Measurements from ENCODE around the gene VIL1.

VIL1 gene

GRCh38 chr2:218418717-218419458 lies at the start of gene VIL1:
TSS of gene VIL1 (plus strand) at chr2:218419123. CDS start at chr2:218423779, 4,656 bp downstream.
- peak within 1 kb of the TSS; percentile 75 to 77 for H3K4me3 ChIP-seq (ENCODE audit: low read length in 2 of 2)
- H3K9ac ChIP-seq (ENCODE audit: low read depth in 1 of 2, low read length in 2 of 2): peak within 1 kb of the TSS; percentile 77 to 91
- H3K4me1 ChIP-seq (ENCODE audit: control insufficient read depth in 2 of 2, insufficient read depth in 2 of 2, low read length in 2 of 2): peaks cover 16 to 17% of the 10 kb centered on the region in 2 donors
- peak within 1 kb of the TSS; percentile 83 to 88 for H3K27ac ChIP-seq (ENCODE audit: low read depth in 2 of 2, low read length in 2 of 2)
- no peaks in the 10 kb centered on the region for H3K36me3 ChIP-seq (ENCODE audit: control insufficient read depth in 2 of 2, insufficient read depth in 2 of 2, low read length in 2 of 2)
- no peaks in the 10 kb centered on the region for H3K27me3 ChIP-seq (ENCODE audit: control insufficient read depth in 2 of 2, insufficient read depth in 2 of 2, low read length in 2 of 2)
- no peaks in the 10 kb centered on the region for H3K9me3 ChIP-seq (ENCODE audit: control insufficient read depth in 2 of 2, low read length in 2 of 2)

DNA sequence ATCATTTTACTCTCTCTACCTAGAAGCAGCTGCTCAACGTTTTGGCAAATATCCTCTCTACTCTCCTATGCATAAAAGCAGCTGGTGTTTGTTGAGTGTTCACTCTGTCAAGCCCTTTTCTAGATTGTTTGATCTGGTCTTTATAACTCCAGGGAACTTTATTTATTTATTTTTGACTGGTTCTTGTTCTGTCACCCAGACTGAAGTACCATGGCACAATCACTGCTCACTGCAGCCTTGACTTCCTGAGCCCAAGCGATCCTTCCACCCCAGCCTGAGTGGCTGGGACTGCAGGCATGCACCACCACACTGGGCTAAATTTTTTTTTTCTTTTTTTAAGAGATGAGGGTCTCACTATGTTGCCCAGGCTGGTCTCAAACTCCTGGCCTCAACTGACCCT lies 49.6 kb upstream of the VIL1 start:
- Histone ChIP-seq H3K27ac (ENCODE audit: low read depth in 2 of 2, low read length in 2 of 2) (peak overlapping the region; percentile 55 to 56), H3K4me3 (ENCODE audit: low read length in 2 of 2) (no peak overlapping the region), H3K36me3 (ENCODE audit: control insufficient read depth in 2 of 2, insufficient read depth in 2 of 2, low read length in 2 of 2) (no peaks in the 10 kb centered on the region), H3K9me3 (ENCODE audit: control insufficient read depth in 2 of 2, low read length in 2 of 2) (peaks cover 0 to 2% of the 10 kb centered on the region in 2 donors), H3K9ac (ENCODE audit: low read depth in 1 of 2, low read length in 2 of 2) (no peak overlapping the region), H3K27me3 (ENCODE audit: control insufficient read depth in 2 of 2, insufficient read depth in 2 of 2, low read length in 2 of 2) (no peaks in the 10 kb centered on the region), H3K4me1 (ENCODE audit: control insufficient read depth in 2 of 2, insufficient read depth in 2 of 2, low read length in 2 of 2) (peaks cover 9 to 13% of the 10 kb centered on the region in 2 donors)

- Histone ChIP-seq H3K27ac (ENCODE audit: low read depth in 2 of 2, low read length in 2 of 2) (peak overlapping the region in 1 of 2 donors; percentile 58), H3K9me3 (ENCODE audit: control insufficient read depth in 2 of 2, low read length in 2 of 2) (peaks cover 0 to 2% of the 10 kb centered on the region in 2 donors), H3K4me3 (ENCODE audit: low read length in 2 of 2) (no peak overlapping the region), H3K4me1 (ENCODE audit: control insufficient read depth in 2 of 2, insufficient read depth in 2 of 2, low read length in 2 of 2) (peaks cover 9 to 13% of the 10 kb centered on the region in 2 donors), H3K9ac (ENCODE audit: low read depth in 1 of 2, low read length in 2 of 2) (no peak overlapping the region), H3K36me3 (ENCODE audit: control insufficient read depth in 2 of 2, insufficient read depth in 2 of 2, low read length in 2 of 2) (no peaks in the 10 kb centered on the region), H3K27me3 (ENCODE audit: control insufficient read depth in 2 of 2, insufficient read depth in 2 of 2, low read length in 2 of 2) (no peaks in the 10 kb centered on the region)
Measured at GRCh38 chr2:218370410-218371063, 48.4 kb upstream of the VIL1 start.

GRCh38 chr2:218371983-218372350 lies 47.0 kb upstream of the VIL1 start:
- Histone ChIP-seq H3K9ac (ENCODE audit: low read depth in 1 of 2, low read length in 2 of 2) (no peak overlapping the region), H3K36me3 (ENCODE audit: control insufficient read depth in 2 of 2, insufficient read depth in 2 of 2, low read length in 2 of 2) (no peaks in the 10 kb centered on the region), H3K27me3 (ENCODE audit: control insufficient read depth in 2 of 2, insufficient read depth in 2 of 2, low read length in 2 of 2) (no peaks in the 10 kb centered on the region), H3K9me3 (ENCODE audit: control insufficient read depth in 2 of 2, low read length in 2 of 2) (no peaks in the 10 kb centered on the region), H3K4me1 (ENCODE audit: control insufficient read depth in 2 of 2, insufficient read depth in 2 of 2, low read length in 2 of 2) (peaks cover 9 to 12% of the 10 kb centered on the region in 2 donors), H3K4me3 (ENCODE audit: low read length in 2 of 2) (no peak overlapping the region), H3K27ac (ENCODE audit: low read depth in 2 of 2, low read length in 2 of 2) (no peak overlapping the region)

DNA sequence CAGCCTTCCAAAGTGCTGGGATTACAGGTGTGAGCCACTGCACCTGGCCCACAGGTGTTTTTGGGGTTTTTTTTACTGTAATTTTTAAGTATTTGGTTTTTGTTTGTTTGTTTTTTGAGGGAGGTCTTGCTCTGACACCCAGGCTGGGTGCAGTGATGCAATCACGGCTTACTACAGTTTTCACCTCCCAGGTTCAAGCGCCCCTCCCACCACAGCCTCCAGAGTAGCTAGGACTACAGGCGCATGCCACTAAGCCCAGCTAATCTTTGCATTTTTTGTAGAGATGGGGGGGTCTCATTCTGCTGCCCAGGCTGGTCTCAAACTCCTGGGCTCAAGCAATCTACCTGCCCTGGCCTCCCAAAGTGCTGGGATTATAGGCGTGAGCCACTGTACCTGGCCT lies 44.1 kb upstream of the VIL1 start:
- Histone ChIP-seq H3K36me3 (ENCODE audit: control insufficient read depth in 2 of 2, insufficient read depth in 2 of 2, low read length in 2 of 2) (no peaks in the 10 kb centered on the region), H3K27me3 (ENCODE audit: control insufficient read depth in 2 of 2, insufficient read depth in 2 of 2, low read length in 2 of 2) (no peaks in the 10 kb centered on the region), H3K4me3 (ENCODE audit: low read length in 2 of 2) (no peak overlapping the region), H3K27ac (ENCODE audit: low read depth in 2 of 2, low read length in 2 of 2) (no peak overlapping the region), H3K9ac (ENCODE audit: low read depth in 1 of 2, low read length in 2 of 2) (no peak overlapping the region), H3K9me3 (ENCODE audit: control insufficient read depth in 2 of 2, low read length in 2 of 2) (no peaks in the 10 kb centered on the region), H3K4me1 (ENCODE audit: control insufficient read depth in 2 of 2, insufficient read depth in 2 of 2, low read length in 2 of 2) (no peaks in the 10 kb centered on the region)

GRCh38 chr2:218375212-218375611 lies 43.7 kb upstream of the VIL1 start:
- Histone ChIP-seq H3K9ac (ENCODE audit: low read depth in 1 of 2, low read length in 2 of 2) (no peak overlapping the region), H3K27ac (ENCODE audit: low read depth in 2 of 2, low read length in 2 of 2) (no peak overlapping the region)

DNA sequence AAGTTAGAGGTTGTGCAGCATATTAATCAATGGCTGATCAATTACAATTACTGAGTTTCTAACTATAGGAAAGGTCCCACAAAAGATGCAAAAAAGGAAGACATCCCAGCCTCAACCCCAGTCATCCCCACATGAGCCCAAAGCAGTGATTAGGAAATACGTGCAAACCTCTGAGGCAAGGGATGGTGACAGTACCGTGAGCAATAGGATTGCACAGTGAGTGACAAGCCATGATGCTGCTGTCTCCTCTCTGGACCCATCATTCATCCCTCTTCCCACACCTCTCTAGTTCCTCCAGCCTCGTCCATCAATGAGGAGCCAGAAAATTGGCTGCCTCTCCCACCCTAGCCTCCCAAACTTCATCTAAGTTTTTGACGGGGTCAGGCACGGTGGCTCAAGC lies 40.9 kb upstream of the VIL1 start:
- H3K4me3 ChIP-seq (ENCODE audit: low read length in 2 of 2): no peak overlapping the region
- no peak overlapping the region for H3K27ac ChIP-seq (ENCODE audit: low read depth in 2 of 2, low read length in 2 of 2)
- no peaks in the 10 kb centered on the region for H3K36me3 ChIP-seq (ENCODE audit: control insufficient read depth in 2 of 2, insufficient read depth in 2 of 2, low read length in 2 of 2)
- no peaks in the 10 kb centered on the region for H3K9me3 ChIP-seq (ENCODE audit: control insufficient read depth in 2 of 2, low read length in 2 of 2)
- H3K27me3 ChIP-seq (ENCODE audit: control insufficient read depth in 2 of 2, insufficient read depth in 2 of 2, low read length in 2 of 2): peaks cover 0 to 2% of the 10 kb centered on the region in 2 donors
- H3K4me1 ChIP-seq (ENCODE audit: control insufficient read depth in 2 of 2, insufficient read depth in 2 of 2, low read length in 2 of 2): no peaks in the 10 kb centered on the region
- no peak overlapping the region for H3K9ac ChIP-seq (ENCODE audit: low read depth in 1 of 2, low read length in 2 of 2)

More at GRCh38 chr2:218375212-218375611, 43.7 kb upstream of the VIL1 start:
- no peaks in the 10 kb centered on the region for H3K9me3 ChIP-seq (ENCODE audit: control insufficient read depth in 2 of 2, low read length in 2 of 2)
- H3K27me3 ChIP-seq (ENCODE audit: control insufficient read depth in 2 of 2, insufficient read depth in 2 of 2, low read length in 2 of 2): no peaks in the 10 kb centered on the region
- H3K4me1 ChIP-seq (ENCODE audit: control insufficient read depth in 2 of 2, insufficient read depth in 2 of 2, low read length in 2 of 2): no peaks in the 10 kb centered on the region
- no peaks in the 10 kb centered on the region for H3K36me3 ChIP-seq (ENCODE audit: control insufficient read depth in 2 of 2, insufficient read depth in 2 of 2, low read length in 2 of 2)
- H3K4me3 ChIP-seq (ENCODE audit: low read length in 2 of 2): no peak overlapping the region

GRCh38 chr2:218381916-218382366 lies 37.0 kb upstream of the VIL1 start, which contains the start of gene SLC11A1:
TSS of gene SLC11A1 (plus strand) at chr2:218382273. CDS start at chr2:218382369, 96 bp downstream.
- Histone ChIP-seq H3K4me1 (ENCODE audit: control insufficient read depth in 2 of 2, insufficient read depth in 2 of 2, low read length in 2 of 2) (no peaks in the 10 kb centered on the region), H3K9ac (ENCODE audit: low read depth in 1 of 2, low read length in 2 of 2) (no peak within 1 kb of the TSS), H3K4me3 (ENCODE audit: low read length in 2 of 2) (no peak within 1 kb of the TSS), H3K36me3 (ENCODE audit: control insufficient read depth in 2 of 2, insufficient read depth in 2 of 2, low read length in 2 of 2) (no peaks in the 10 kb centered on the region), H3K9me3 (ENCODE audit: control insufficient read depth in 2 of 2, low read length in 2 of 2) (no peaks in the 10 kb centered on the region), H3K27me3 (ENCODE audit: control insufficient read depth in 2 of 2, insufficient read depth in 2 of 2, low read length in 2 of 2) (peaks cover 0 to 2% of the 10 kb centered on the region in 2 donors), H3K27ac (ENCODE audit: low read depth in 2 of 2, low read length in 2 of 2) (no peak within 1 kb of the TSS)

DNA sequence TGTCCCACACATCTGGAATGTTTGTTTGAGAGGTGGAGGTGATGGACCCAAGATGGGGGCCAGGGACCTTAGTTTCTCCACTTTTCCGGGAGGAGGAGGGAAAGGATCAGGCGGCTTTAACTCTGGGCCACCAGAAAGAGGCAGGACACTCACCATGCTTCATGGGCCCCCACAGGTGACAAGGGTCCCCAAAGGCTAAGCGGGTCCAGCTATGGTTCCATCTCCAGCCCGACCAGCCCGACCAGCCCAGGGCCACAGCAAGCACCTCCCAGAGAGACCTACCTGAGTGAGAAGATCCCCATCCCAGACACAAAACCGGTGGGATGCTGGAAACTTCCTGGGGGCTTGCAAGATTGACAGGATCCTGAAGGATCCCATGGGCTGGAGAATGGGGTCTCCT lies 36.1 kb upstream of the VIL1 start:
- no peak overlapping the region for H3K9ac ChIP-seq (ENCODE audit: low read depth in 1 of 2, low read length in 2 of 2)
- no peaks in the 10 kb centered on the region for H3K9me3 ChIP-seq (ENCODE audit: control insufficient read depth in 2 of 2, low read length in 2 of 2)
- H3K36me3 ChIP-seq (ENCODE audit: control insufficient read depth in 2 of 2, insufficient read depth in 2 of 2, low read length in 2 of 2): no peaks in the 10 kb centered on the region
- peaks cover 0 to 2% of the 10 kb centered on the region in 2 donors for H3K27me3 ChIP-seq (ENCODE audit: control insufficient read depth in 2 of 2, insufficient read depth in 2 of 2, low read length in 2 of 2)
- H3K27ac ChIP-seq (ENCODE audit: low read depth in 2 of 2, low read length in 2 of 2): no peak overlapping the region
- H3K4me3 ChIP-seq (ENCODE audit: low read length in 2 of 2): no peak overlapping the region
- peaks cover 2 to 6% of the 10 kb centered on the region in 2 donors for H3K4me1 ChIP-seq (ENCODE audit: control insufficient read depth in 2 of 2, insufficient read depth in 2 of 2, low read length in 2 of 2)

- Histone ChIP-seq H3K36me3 (ENCODE audit: control insufficient read depth in 2 of 2, insufficient read depth in 2 of 2, low read length in 2 of 2) (no peaks in the 10 kb centered on the region), H3K4me1 (ENCODE audit: control insufficient read depth in 2 of 2, insufficient read depth in 2 of 2, low read length in 2 of 2) (peaks cover 4 to 7% of the 10 kb centered on the region in 2 donors), H3K27ac (ENCODE audit: low read depth in 2 of 2, low read length in 2 of 2) (no peak overlapping the region), H3K9ac (ENCODE audit: low read depth in 1 of 2, low read length in 2 of 2) (no peak overlapping the region), H3K27me3 (ENCODE audit: control insufficient read depth in 2 of 2, insufficient read depth in 2 of 2, low read length in 2 of 2) (peaks cover 0 to 2% of the 10 kb centered on the region in 2 donors), H3K9me3 (ENCODE audit: control insufficient read depth in 2 of 2, low read length in 2 of 2) (no peaks in the 10 kb centered on the region), H3K4me3 (ENCODE audit: low read length in 2 of 2) (no peak overlapping the region)
Measured at GRCh38 chr2:218383892-218384519, 34.9 kb upstream of the VIL1 start.
